GM13977 (cell line): ENCODE results near the gene IL17C.

Experiments
- DNase-seq: peaks from one replicate; pipeline ENCODE4 v3.0.0; 2012; ENCODE audit warnings: low spot score
- CTCF ChIP-seq: IDR thresholded peaks from 2 replicates; pipeline ENCODE4 v1.5.1; 2012; ENCODE audit warnings: mild to moderate bottlenecking, control low read depth; ENCODE audit not compliant: insufficient read depth; ENCODE audit errors: extremely low read depth, missing control alignments
- in situ Hi-C: fragments of 300-500 bp; cut with MboI; formaldehyde crosslinking; loops from one replicate; pipeline ENCODE4 v1.12.0; 2022; ENCODE audit warnings: low sequenced_read_pairs, low pct_unique_long_range_greater_than_20kb, mixed read lengths, inconsistent platforms; ENCODE audit not compliant: unreplicated experiment

The IL17C gene

GRCh38 chr16:88688013-88688778, 49.8 kb downstream of the IL17C start:
- DNase-seq, result no peak
- no peak for TF ChIP-seq CTCF
- in situ Hi-C loops, result no loop called here
